Renal cortical epithelial cell (primary cell): ENCODE measurements around the gene CX3CR1. TPM values are rescaled to one million over a fixed set of nuclear protein-coding genes. Genes with fewer than 3 reads are reported as not detected.
A peak's percentile ranks its signal among the peaks of the same experiment; 100 is the strongest.

Source experiments
- DNase-seq: peaks from one replicate; pipeline ENCODE4 v3.0.0-alpha.2; 2011; ENCODE audit warnings: low read depth
- total RNA-seq: library from RNA; depleted of rRNA; stranded (reverse); fragments of >200 nt; gene quantifications from 2 replicates; pipeline ENCODE4 v1.2.3, GENCODE V29; 2014

The CX3CR1 gene
- total RNA-seq, 1 donor from 2014 or later = not detected

DNA sequence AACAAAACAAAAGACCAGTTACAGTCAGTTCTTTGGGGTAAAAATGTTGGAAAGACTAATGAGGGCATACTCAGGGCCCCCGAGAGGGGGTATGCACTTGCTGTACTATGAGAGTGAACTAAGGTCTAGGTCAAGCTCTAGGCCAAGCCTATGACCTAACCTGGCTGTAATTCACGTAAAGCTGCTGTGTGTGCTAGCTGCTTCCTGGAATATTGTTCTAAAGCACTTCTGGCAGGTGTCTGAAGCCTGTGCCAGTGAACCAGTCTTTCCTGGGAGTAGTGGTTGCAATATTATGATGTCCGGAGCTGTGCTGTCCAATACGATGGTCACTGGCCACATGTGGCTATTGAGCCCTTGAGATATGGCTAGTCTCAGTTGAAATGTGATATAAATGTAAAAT lies 13.1 kb upstream of the CX3CR1 start:
- no peak for DNase-seq

DNA sequence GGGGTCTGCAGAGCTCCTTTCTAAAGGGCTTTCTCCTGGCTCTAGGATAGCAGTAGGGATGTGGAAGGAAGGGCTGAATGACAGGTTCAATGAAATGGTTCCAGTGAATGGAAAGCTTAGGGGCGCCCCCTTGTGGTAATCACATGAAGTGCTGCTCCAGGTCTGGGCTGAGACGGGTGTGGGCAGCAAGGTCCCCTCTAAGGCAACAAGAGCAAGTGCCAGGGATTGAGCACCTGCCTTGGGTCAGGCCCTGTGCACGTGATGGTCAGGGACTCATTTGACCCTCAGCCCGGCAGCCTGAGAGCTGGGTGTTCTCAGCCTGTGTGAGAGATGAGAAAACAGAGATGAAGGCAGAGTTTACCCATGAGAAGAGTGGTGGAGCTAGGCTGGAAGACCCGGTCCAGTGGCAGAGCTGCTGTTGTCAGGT lies 12.1 kb upstream of the CX3CR1 start:
- DNase-seq = peak; percentile 21

DNA sequence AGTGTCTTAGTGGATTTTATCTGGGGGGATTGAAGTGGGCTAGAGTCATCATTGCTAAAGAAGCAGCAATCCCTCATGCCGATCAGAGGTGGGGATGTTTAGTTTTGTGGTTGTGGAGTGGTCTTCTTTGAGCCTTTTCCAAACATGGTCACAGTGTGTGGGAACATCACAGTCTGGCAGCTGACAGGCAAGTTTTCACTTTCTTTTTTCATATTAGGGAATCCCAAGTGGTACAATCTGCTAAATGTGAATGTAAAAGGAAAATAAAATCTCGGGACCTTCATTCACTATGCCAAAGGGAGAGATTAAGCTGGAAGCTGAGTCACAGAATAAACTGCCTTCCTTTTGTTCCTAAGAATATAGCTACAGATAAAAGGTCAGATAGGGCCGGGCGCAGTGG lies 10.4 kb upstream of the CX3CR1 start:
- DNase-seq = no peak

DNA sequence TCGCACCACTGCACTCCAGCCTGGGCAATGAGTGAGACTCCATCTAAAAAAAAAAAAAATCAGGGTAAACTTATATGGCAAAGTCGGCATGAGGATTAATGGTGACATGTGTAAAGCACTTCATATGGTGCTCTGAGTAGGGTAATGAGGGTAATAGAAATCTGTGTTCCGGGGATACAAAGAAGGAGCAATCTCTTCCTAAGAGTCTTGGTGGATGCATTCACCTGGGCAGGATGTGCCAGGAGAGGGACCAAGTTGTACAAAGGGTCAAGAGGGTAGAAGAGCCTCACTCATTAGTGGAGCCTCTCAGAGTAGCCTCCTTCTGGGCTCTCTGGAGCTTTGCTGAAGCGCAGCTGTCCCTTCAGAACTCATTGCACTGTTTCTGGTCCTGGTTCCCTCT lies 9.3 kb upstream of the CX3CR1 start:
- DNase-seq = no peak

DNA sequence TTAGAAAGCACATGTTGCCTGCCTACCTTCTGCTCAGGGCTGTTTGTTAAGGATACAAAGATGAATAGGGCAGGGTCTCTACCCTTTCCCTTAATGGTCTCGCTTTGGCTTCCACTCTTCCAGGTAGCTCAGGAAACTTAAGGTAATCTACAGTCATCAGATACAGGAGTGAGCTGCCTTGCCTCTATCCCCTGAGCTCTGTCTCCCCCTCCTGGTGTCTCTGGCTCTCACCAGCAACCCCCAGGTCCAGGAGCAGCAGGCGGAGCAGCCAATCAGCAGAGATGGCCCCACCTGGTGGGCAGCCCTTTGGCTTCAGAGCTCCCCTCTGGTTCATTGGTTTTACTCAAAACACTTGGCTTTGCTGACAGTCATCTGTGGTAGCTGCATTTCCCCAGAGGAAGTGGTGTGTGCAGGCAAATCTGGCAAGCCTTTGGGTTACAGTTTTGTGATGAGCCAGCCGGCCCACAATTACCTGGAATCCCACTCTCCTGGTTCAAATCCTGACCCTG lies 8.5 kb upstream of the CX3CR1 start:
- DNase-seq = peak; percentile 82

DNA sequence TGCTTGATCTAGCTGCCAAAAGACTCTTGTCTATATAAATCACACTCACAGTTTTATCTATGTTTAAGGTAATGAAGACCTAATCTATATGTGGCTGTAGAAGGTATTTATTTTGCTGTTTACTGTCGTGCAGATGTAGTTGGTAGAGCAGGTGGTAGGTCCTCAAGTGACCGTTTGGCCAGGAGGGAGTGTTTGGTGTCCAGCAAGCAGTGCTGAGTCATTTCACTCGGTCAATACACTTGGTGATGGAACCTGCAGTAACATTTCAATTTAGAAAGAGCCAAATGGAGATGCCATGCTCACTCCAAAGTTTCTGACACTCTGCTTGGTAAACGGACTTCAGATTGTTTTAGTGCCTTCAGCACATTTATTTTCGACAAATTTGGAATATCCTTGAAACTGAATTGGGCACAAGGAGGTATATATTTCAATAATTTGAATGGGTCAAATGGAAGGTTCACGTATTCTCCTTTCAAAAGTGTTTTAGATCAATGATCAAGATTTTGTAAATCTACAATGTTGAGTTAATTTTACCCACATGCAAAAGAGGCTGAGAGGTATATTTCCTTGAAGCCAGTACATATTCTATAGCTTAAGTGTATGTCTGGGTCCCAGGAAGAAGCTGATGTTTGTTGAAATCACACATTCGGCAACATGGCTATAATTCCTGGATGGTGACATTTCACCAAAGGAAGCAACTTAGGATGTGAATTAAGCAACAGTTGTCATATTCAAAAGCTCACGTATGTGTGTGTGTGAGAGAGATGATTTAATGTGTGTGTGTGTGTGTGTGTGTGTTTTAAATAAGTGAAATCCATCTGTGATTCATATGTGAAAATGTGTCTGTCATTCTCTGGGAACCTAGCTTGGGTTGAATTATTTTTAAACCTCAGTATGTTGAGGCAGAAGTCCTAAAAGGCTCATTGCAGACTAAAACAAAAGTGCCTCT lies 7.7 kb upstream of the CX3CR1 start:
- no peak for DNase-seq

DNA sequence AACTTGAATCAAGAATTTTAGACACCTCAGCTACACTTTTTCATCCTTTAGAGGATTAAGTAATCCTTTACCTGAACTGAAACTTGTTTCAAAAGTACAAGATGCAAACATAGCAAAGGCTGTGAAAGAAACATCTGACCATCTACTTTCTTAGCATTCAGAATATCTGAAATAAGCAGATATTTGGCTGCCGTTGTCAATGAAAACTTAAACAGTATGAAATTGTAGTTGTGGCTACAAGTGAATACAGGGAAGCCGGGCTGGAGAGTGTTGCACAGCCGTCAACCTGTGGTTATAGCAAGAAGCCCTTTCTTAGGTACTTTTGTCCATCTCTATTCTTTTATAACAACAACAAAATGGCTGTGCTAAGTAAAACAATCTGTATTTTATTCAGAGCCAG lies 6.9 kb upstream of the CX3CR1 start:
- no peak for DNase-seq

DNA sequence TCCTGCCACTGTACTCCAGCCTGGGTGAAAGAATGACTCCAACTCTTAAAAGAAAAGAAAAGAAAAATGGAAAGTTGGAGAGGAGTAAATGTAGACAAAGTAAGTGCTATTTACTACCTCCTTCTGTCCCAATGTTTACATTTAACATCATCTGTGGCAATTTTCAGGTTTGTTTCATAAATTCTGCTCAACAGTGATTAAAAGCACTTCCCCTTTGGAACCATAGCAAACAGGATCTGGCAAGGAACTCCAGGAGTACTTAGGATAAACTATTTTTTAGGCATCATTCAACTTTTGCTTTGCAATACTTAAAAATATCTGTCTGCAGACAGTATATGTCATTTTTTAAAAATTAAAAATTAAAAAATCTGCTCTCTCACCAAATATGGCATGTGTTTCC lies 5.5 kb upstream of the CX3CR1 start:
- DNase-seq = no peak

DNA sequence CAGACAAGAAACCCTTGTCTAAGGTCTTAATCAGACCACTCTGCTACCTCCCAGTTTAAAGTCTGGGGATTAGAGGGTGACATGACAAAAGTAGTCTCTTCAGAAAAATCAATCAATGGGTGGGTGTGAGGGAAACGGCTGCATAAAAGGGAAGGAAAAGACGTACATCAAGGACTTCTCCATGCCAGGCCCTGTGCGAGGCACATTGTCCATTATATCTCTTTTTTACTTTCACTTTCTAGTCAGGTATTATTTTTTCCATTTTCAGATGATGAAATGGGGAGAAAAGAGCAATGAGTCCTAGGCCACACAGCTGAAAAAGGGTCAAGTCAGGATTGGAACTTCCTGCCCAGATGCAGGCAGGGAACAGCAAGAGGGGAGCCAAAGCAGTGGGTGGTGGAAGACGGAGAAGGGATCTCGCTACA lies 4.6 kb upstream of the CX3CR1 start:
- no peak for DNase-seq

DNA sequence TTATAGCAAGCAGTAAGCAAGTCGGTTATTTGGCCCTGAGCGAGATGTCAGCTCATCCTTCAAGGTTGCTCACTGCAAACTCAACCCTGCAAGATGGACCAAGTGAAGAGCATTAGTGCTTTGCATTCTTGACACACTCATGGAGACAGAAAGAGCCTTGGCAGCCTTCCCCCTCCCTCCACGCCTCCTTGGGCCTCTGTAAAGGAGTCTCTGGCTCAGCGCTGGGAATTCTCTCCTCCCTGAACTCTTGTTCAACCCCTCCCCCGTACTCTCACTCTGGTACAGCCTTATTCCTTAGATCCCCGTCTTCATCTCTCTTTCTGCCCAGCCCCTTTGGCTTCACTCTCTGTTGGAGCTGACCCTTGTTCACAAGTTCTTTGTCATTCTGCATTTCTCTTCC lies 2.2 kb upstream of the CX3CR1 start:
- DNase-seq = no peak

DNA sequence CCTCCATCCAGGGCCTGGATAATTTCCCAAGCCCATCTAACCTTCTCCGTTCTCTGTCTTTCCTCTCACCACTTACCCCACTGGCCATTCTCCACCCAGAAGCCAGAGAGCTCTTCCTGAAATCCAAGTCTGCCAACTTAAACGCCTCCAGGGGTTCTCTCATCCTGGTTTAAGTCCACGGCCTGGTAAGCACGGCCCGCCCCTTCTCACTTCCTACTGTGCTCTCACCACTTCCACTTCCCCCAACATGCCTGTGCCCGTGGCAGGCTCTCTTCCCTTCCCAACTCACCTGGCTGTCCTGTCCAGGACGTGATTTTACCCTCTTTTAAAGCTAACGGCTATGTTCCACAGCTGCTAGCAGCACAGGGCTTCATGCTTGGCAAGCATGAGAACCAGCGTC lies 1.7 kb upstream of the CX3CR1 start:
- DNase-seq = no peak

DNA sequence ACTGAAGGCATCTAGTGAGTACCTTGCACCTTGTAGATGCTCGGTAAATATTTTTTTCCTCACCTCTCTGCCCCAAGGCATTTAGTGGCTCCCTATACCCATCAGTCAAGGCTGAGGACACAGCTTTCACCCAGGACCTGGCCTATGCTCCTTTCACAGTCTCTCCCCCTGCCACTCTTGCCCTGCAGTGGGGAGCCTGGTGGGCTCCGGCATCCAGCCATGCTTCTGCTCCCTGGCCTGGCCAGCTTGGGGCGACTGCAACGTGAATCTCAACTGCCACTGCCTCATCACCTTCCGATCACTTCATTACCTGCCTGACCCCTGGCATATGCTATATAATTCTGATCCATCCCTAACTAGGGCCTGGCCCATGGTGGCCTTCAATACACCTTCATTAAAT lies 735 bp upstream of the CX3CR1 start:
- no peak for DNase-seq

DNA sequence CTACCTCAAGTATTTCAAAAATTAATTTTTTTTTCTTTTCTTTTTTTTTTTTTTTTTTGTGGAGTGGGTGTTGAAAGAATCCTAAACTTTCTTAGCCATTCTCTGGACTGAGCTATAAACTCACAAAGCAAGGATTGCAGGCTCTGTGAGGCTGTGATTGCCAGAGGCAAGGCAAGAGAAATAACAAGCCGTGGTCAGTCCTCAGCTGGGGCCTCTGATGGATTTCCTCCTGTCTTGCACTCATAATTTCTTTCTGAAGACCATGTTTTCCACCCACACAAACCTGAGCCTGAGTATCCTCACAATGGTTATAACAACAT lies 1.3 kb downstream of the CX3CR1 start:
- DNase-seq = no peak

DNA sequence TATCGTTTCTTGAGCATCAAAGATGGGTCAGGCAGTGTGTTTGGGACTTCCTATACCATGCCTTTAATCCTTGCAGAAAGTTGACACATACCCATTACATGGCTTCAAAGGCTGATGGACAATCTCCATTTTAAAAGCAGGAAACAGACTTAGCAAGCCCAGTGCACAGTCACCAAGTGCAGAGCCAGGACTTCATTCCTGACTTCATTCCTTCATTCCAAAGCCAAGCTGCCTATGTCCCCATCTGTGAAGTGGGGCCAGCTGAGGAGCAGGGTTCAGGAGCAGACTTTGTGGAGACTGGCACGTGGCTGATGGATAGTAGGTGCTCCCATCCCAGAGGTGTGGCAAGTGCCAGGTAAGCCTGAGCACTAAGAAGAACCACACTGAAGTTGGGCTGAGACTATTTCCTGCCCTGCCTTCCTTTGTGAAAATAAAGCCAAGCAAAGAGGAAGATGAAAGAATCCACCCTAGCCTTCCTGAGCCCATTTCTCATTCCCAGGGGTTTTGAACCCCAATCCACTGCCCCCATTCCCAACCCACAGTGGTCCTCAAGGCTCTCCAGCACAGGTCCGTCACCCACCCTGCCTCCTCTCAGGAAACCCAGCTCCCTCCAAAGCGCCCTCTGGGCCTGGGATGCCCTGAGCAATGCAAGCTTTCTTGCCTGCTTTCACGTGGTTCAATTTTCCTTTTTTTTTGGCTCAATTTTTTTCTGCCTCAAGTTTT lies 1.8 kb downstream of the CX3CR1 start:
- no peak for DNase-seq

DNA sequence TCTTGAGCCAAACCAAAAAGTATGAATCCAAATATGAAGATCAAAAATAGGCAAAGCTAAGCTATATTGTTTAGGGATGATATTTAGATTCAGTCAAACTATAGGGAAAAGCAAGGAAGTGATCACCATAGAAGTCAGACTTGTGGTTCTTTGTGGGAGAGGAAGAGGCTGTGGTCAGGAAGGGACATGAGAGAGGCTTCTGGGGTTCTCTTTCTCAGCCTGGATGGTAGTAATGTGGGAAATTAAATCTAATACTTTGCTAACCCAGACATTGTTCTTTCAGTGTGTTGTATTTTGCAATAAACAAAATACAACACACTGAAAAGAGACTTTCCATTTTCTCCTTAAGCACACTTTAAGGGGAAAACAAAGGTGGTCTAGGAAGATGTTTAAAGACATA lies 3.1 kb downstream of the CX3CR1 start:
- DNase-seq = no peak

DNA sequence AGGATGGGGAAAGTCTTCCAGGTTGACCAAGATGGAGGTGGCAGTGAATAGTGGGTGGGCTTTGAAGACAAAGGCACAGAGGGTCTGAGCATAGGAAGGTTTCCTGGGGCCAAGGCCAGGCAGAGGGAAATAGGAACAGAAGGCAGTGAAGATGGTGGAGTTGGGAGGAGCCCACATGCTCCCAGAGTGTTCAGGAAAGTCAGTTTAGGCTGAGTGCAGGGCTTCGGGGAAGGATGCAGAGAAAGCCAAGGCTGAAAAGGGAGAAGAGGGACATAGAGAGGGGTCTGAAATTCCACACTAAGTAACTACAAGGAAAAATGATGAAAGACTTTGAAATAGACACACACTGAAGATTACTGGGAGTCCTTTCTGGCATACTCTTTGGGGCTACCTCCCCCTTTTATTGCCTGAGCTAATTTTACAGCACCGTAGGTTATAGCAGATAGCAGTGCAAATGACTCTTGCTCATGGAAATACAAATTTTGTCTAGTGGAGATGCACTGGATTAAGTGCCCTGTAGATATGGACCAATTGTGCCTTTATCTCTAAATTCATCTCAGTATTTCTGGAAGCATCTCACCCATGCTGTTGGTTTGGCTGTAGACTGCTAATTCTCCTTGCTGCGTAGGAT lies 3.8 kb downstream of the CX3CR1 start:
- DNase-seq = no peak

DNA sequence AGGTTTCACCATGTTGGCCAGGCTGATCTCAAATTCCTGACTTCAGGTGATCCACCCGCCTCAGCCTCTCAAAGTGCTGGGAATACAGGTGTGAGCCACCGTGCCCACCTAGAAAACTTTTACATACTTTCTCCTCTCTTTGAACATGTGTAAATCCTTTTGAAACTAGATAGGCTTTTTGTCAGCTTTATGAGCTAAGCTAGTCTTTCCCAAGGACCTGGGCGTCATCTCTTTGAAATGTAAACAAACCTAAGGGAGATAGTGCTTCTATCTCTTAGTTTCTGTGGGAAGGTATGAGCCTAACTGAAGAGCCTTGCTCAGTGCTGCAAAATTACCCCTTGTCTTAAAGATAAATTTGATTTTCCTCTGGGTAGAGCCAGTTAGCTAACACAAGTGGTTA lies 4.8 kb downstream of the CX3CR1 start:
- DNase-seq = no peak

DNA sequence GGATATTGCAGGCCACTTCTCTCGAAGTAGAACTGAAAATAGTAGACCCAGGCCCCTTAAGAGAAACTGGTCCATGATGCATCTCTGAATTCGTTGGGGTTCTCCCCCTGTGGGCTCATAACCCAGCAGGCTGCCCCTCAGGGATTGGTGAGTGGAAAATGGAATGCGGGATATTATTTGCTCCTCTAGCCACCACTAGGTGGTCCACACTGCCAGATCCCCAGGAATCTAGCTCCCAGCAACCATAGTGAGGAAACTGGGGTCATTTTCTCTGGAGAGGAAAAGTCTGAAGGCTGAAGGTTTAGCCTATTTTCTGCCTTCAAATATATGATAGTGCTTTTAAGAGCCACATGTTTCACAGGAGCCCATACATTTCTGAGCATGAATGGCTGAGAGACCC lies 6.7 kb downstream of the CX3CR1 start:
- DNase-seq = no peak

DNA sequence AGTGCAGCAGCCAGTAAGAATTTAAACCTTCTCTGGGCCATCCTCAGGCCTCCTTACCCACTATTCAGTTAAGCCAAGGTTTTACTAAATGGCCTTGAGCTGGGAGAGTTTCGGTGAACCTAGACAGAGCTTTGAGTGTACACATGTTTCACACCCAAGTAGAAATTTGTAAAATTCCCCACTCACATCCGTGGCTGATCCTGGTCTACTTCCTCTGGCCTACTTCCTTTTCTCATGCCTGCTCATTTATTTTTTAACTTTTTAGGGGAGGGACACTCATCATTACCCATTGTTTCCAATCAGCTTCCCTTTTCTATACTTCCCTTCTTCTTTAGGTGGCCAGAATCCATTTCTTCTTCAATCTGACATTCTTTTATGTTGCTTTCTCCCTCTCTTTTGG lies 7.6 kb downstream of the CX3CR1 start:
- no peak for DNase-seq

DNA sequence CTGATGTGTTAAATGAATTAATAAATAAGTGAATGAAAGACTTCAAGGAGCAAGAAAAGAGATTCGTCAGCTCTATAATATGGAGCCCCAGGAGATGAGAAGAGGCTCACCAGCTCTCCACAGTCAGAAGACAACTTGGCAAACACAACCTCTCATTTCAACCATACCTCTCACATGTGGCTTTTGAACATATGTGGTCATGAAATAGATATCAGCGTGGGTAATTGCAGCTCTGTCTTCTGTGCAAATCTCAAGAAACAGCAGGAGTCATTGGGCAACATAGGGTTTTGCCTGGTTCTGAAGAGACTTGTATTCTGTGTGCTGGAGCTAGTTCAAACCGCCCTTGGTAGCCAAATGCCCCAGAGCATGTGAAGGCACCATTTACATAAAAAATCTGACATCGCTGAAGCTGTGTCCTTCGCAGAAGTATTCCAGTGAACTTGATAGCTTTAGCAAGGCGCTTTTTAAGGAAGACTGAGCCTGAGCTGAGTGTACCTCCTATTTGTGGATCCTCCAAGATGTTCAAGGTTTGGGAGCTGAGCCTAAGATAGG lies 8.4 kb downstream of the CX3CR1 start:
- no peak for DNase-seq

DNA sequence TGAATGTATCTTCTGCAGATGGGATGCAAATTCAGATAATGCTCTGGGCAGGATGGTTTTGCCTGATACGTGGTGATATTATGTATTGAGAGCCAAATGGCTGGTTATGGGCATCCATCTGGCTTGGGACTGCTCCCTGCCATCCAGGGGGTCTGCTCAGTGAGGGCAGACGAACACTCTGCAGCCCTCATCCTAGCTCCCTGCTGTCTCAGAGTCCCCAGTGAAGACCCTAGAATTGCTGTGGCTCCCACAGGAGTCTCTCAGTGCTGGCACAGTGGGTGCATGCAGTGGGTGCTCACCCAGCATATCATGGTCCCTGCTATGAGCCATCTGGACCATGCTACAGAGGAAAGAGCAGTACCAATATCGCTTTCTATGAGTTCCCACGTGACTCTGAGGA lies 10.3 kb downstream of the CX3CR1 start:
- DNase-seq = no peak

DNA sequence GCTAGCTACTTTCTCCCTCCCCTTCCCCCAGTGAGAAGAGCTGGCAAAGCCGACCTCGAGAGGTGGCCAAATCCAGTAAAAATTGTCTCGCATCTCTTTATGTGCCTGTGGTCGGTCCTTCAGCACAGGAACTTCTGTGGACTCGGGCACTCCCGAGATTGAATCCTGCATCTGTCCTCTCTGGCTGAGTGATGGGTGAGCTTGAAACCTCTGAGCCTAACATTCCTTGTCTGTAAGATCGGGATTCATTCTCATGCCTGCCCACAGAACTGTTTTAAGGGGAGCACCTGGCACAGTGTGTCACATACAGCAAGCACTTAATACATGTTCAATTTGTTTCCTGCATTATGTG lies 11.3 kb downstream of the CX3CR1 start:
- DNase-seq = no peak
